B cell (primary cell): Measurements from ENCODE around the gene TMC6. TPM values are rescaled to one million over a fixed set of nuclear protein-coding genes. Genes with fewer than 3 reads are reported as not detected.

Source experiments
- ATAC-seq: fragments of 200-7000 bp; cut with Tn5 transposase; one replicate; pipeline ENCODE4 v1.10.0; 2021; ENCODE audit warnings: low read depth, mild to moderate bottlenecking, moderate number of reproducible peaks, moderate library complexity
- CTCF ChIA-PET: fragments of 350-600 bp; sonication (Branson Sonifier 250); formaldehyde crosslinking; loops from one replicate; lab custom pipeline; 2021; ENCODE audit warnings: antibody characterized with exemption, inconsistent platforms; lab: Charles Lee
- POLR2A ChIA-PET: fragments of 350-600 bp; sonication (Branson Sonifier 250); formaldehyde crosslinking; loops from one replicate; lab custom pipeline; 2021; ENCODE audit warnings: antibody characterized with exemption; lab: Charles Lee
- DNase-seq: peaks from one replicate; pipeline ENCODE4 v3.0.0; 2013
- H2AFZ ChIP-seq: 2 replicates; pipeline ENCODE4 v1.6.1; 2012; ENCODE audit warnings: mild to moderate bottlenecking, low read depth, low read length; ENCODE audit not compliant: insufficient read depth, poor library complexity, severe bottlenecking
- H3K27ac ChIP-seq, 2 donors: 1 replicate in 1 of 2; 2 replicates in 1 of 2; pipeline ENCODE4 v1.5.1; 2012 to 2013; ENCODE audit warnings: low read length in 2 of 2, mild to moderate bottlenecking in 2 of 2, moderate library complexity in 1 of 2
- H3K27me3 ChIP-seq, 4 experiments: fragments of 200-600 bp in 1 of 4; sonication (generic) in 1 of 4; replicated peaks in 1 of 4; 1 replicate in 2 of 4; 2 replicates in 2 of 4; pipeline versions ENCODE4 v1.6.1 to v1.7.0; 2013 to 2016; ENCODE audit warnings: low read length in 3 of 4, mild to moderate bottlenecking in 2 of 4, mixed read lengths in 1 of 4, moderate library complexity in 1 of 4; ENCODE audit not compliant: insufficient read depth in 4 of 4, control insufficient read depth in 3 of 4; ENCODE audit errors: control extremely low read depth in 1 of 4
- H3K36me3 ChIP-seq, 2 experiments: replicated peaks in 1 of 2; 1 replicate in 1 of 2; 2 replicates in 1 of 2; pipeline versions ENCODE4 v1.6.1 to v1.7.1; 2013; ENCODE audit warnings: low read length in 1 of 2; ENCODE audit not compliant: insufficient read depth in 2 of 2, control insufficient read depth in 1 of 2; ENCODE audit errors: control extremely low read depth in 1 of 2, extremely low read depth in 1 of 2
- H3K4me1 ChIP-seq, 2 donors: fragments of 200-600 bp in 1 of 2; sonication (generic) in 1 of 2; 1 replicate in 1 of 2; 2 replicates in 1 of 2; pipeline versions ENCODE4 v1.5.1 to v1.6.1; 2013 to 2017; ENCODE audit warnings: low read length in 2 of 2; ENCODE audit not compliant: control insufficient read depth in 2 of 2, insufficient read depth in 2 of 2
- H3K4me2 ChIP-seq: replicated peaks from 2 replicates; pipeline ENCODE3; 2012; ENCODE audit warnings: mild to moderate bottlenecking, low read depth, low read length; ENCODE audit not compliant: poor library complexity, severe bottlenecking
- H3K4me3 ChIP-seq, 5 experiments: fragments of 200-600 bp in 1 of 5; sonication (generic) in 1 of 5; 1 replicate in 3 of 5; 2 replicates in 2 of 5; pipeline versions ENCODE4 v1.5.1 to v1.7.0; 2011 to 2016; ENCODE audit warnings: low read length in 4 of 5, mild to moderate bottlenecking in 4 of 5, low read depth in 2 of 5, control low read depth in 1 of 5, moderate library complexity in 1 of 5; ENCODE audit not compliant: insufficient read depth in 1 of 5; ENCODE audit errors: control extremely low read depth in 1 of 5, extremely low read depth in 1 of 5
- H3K79me2 ChIP-seq: fragments of 200-600 bp; sonication (generic); one replicate; pipeline ENCODE4 v1.6.0; 2016; ENCODE audit warnings: low read length; ENCODE audit not compliant: control insufficient read depth, insufficient read depth
- H3K9ac ChIP-seq: fragments of 200-600 bp; sonication (generic); 2 replicates; pipeline ENCODE4 v1.6.1; 2017; ENCODE audit warnings: mild to moderate bottlenecking, low read length, moderate library complexity
- H3K9me3 ChIP-seq, 3 donors: one replicate each; pipeline versions ENCODE4 v1.6.1 to v1.7.1; 2013; ENCODE audit warnings: low read length in 2 of 3; ENCODE audit not compliant: control insufficient read depth in 2 of 3, insufficient read depth in 1 of 3; ENCODE audit errors: control extremely low read depth in 1 of 3
- H4K20me1 ChIP-seq: 2 replicates; pipeline ENCODE4 v1.6.0; 2012; ENCODE audit warnings: mild to moderate bottlenecking, low read length; ENCODE audit not compliant: insufficient read depth, control insufficient read depth, poor library complexity, severe bottlenecking
- H3K27ac Mint-ChIP-seq: one replicate; pipeline ENCODE4 v1.8.0; 2021; ENCODE audit warnings: mixed read lengths
- H3K27me3 Mint-ChIP-seq: one replicate; pipeline ENCODE4 v1.8.0; 2021; ENCODE audit warnings: mixed read lengths
- H3K4me1 Mint-ChIP-seq: one replicate; pipeline ENCODE4 v1.8.0; 2021; ENCODE audit warnings: mixed read lengths
- H3K4me3 Mint-ChIP-seq: one replicate; pipeline ENCODE4 v1.8.0; 2021; ENCODE audit warnings: mixed read lengths
- H3K9me3 Mint-ChIP-seq: one replicate; pipeline ENCODE4 v1.8.0; 2022; ENCODE audit warnings: mixed read lengths; ENCODE audit not compliant: insufficient read depth
- EZH2 ChIP-seq: IDR thresholded peaks from 2 replicates; pipeline ENCODE4 v1.6.1; 2012; ENCODE audit warnings: borderline replicate concordance, low read depth, mild to moderate bottlenecking, moderate library complexity, low read length; ENCODE audit not compliant: insufficient read depth, poor library complexity, severe bottlenecking
- WGBS: methylation state at CpG from one replicate; pipeline ENCODE4 v1.1.5; 2013; ENCODE audit warnings: missing lambda C conversion rate; ENCODE audit not compliant: insufficient coverage; 5-methylcytosine and 5-hydroxymethylcytosine counted together
- intact Hi-C: fragments of 100-400 bp; cut with micrococcal nuclease; formaldehyde crosslinking; loops from one replicate; pipeline ENCODE4 v1.10.0; 2022
- polyA plus RNA-seq: library from polyadenylated mRNA; depleted of rRNA; stranded (reverse); fragments of >200 nt; gene quantifications from 2 replicates; pipeline ENCODE4 v1.2.3, GENCODE V29; 2012
- total RNA-seq, 2 donors: library from RNA; stranded (reverse); fragments of 120-200 nt in 1 of 2; gene quantifications; 1 replicate in 1 of 2; 2 replicates in 1 of 2; pipeline versions ENCODE4 v1.2.3 to v1.2.4, GENCODE V29; 2013 to 2022
- TF ChIP-seq, protein P1 (sequence below): fragments of 200-600 bp; IDR thresholded peaks from one replicate; pipeline ENCODE4 v1.8.0; 2022; ENCODE audit warnings: antibody characterized with exemption, mild to moderate bottlenecking

TMC6 gene
- total and polyA plus RNA-seq, 2 donors (not counting 1 experiment from before 2014, with no cell fraction given), result 374 to 891 TPM

- peaks cover 73% of the 10 kb centered on the region for H3K4me1 Mint-ChIP-seq
- ATAC-seq, result no peak
- 2% methylated on average over 5 of the region's 5 CpGs for WGBS
Observed at GRCh38 chr17:78130090-78130436, 1.5 kb upstream of the TMC6 start.

More at GRCh38 chr17:78130090-78130436, 1.5 kb upstream of the TMC6 start:
- Mint-ChIP-seq H3K27ac (peak overlapping the region; percentile 99), H3K4me3 (peak overlapping the region; percentile 96), H3K27me3 (no peaks in the 10 kb centered on the region), H3K9me3 (no peaks in the 10 kb centered on the region)
- Histone ChIP-seq H4K20me1 (peaks cover 88% of the 10 kb centered on the region), H3K4me1 (peaks cover 67 to 80% of the 10 kb centered on the region in 2 donors), H2AFZ (no peak overlapping the region), H3K9me3 (no peaks in the 10 kb centered on the region), H3K4me2 (peak overlapping the region; percentile 100), H3K27ac (peak overlapping the region; percentile 88 to 92), H3K36me3 (peaks cover 0 to 54% of the 10 kb centered on the region in 2 experiments), H3K79me2 (peaks cover 80% of the 10 kb centered on the region), H3K4me3 (peak overlapping the region in 4 of 5 experiments; percentile 85 to 96 (median 92)), H3K9ac (peak overlapping the region; percentile 91), H3K27me3 (no peaks in the 10 kb centered on the region)
- ChIA-PET CTCF (interaction anchor here (1.0 to 13.9 kb wide), 7 partner anchors 9 to 121 kb away, joined by 3 to 169 read pairs (median 5); partner anchors contain the start of gene SYNGR2), POLR2A (interaction anchor here (0.8 to 22.6 kb wide), 7 partner anchors 9 to 122 kb away, joined by 3 to 432 read pairs (median 5); partner anchors contain the start of gene SYNGR2)
- DNase-seq, result no peak
- TF ChIP-seq, protein P1, sequence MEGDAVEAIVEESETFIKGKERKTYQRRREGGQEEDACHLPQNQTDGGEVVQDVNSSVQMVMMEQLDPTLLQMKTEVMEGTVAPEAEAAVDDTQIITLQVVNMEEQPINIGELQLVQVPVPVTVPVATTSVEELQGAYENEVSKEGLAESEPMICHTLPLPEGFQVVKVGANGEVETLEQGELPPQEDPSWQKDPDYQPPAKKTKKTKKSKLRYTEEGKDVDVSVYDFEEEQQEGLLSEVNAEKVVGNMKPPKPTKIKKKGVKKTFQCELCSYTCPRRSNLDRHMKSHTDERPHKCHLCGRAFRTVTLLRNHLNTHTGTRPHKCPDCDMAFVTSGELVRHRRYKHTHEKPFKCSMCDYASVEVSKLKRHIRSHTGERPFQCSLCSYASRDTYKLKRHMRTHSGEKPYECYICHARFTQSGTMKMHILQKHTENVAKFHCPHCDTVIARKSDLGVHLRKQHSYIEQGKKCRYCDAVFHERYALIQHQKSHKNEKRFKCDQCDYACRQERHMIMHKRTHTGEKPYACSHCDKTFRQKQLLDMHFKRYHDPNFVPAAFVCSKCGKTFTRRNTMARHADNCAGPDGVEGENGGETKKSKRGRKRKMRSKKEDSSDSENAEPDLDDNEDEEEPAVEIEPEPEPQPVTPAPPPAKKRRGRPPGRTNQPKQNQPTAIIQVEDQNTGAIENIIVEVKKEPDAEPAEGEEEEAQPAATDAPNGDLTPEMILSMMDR, result no peak
- TF ChIP-seq EZH2, result no peak
- intact Hi-C loops, result loop anchor here (1.0 to 10.0 kb wide), 4 partner anchors 122 to 1705 kb away; partner anchors contain the start of genes CBX4 and SOCS3
